Superior temporal gyrus (tissue), 1 donor: ENCODE results near the gene ABCC12.
"Not testable (repeated sequence)": the region's sequence is repeated elsewhere in the genome, so short reads cannot be mapped to it uniquely, and the experiment has no call there.

ENCODE experiments used
- DNase-seq: peaks from one replicate; pipeline ENCODE4 v3.0.0-alpha.2; 2016; ENCODE audit errors: extremely low spot score

Gene ABCC12

DNA sequence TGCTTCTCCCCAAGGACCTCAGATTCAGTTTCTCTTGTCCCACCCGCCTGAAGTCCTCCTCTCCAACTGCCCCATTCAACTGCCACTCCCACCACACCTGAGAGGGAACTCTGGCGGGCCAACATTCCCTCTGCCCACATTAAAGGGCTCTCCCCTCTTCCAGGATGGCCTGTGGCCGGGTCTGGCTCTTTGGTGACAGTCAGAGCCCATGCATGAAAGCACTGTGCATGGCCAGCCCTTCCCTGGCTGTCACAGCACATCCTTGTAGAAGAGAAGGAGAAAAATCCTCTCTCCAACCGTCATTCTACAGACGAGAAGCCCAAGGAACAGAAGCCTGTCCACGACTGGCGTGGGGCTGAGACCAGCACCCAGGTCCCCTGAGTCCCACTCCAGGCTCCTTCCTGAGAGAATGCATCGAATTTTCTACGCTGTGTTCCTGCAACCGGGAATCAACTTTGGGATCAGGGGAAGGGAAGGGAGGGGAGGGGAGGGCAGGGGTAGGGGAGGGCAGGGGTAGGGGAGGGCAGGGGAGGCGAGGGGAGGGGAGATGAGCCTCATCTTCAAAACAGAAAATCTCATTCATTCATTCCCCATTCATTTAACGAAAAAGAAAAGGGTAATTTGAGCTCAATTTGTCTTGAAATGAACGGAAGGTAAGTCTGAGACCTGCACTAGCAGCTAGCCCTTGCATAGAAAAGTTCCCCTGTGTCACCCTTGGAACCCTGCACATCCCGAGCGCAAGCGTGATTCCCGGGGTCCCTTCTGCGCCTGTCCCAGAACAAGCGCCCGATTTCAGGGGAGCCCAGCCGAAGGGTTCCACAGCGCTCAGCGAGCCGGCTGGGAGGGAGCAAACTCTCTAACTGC is at the start of gene ABCC12:
Gene ABCC12, minus strand, starts transcription at position 68 of the 864 bp plus-strand sequence. CDS start 9,569 bp downstream, outside the sequence.
- DNase-seq, result no peak

DNA sequence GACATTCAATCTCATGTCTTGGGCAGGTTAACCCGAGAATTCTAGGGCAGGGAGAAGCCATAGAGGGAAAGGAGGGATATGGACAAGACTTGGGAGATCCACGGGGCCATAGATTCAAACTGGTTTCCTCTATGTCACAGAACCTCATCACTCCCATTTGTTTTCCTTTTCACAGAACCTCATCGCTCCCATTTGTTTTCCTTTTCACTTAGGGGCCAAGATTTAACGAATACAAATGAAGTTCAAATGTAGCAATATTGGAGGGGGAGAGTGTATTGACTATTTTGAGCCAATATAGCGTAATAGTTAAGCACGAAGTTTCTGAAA is 49.0 kb upstream of the ABCC12 start:
- DNase-seq, result no peak

DNA sequence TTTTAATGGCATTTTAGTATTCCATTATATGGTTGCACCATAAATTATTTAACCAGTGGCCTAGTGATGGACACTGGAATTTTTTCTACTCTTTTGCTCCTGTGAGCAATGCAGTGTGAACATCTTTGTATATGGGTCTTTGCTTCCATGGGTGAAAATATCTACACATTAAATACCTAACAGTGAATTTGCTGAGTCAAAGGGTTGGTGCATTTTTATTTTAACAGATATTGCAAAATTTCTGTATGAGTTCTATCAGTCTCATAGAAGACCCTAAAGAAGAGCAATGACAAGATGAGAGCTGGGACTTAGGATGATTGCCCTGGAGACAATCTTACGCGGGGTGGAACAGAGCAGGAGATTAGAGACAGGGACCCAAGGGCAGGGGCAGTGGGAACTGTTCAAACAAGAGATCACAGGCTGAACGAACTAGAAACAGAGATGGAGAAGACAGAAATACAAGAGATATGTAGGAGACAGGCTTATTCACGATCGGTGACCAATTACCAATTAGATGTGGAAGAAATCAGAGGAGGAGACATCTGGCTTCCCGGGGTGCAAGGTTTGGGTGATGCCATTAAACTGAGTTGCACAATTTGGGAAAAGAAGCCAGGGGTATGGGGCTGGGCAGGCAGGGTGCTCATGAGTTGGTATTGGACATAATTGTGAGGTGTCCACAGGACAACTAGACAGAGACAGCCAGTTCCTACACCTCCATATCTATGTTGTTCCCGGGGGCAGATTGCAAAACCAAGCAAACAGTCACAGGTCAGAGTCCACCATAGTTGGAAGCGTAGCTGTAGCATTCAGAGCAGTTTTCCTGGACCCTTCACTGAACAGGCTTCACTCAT is 48.4 kb upstream of the ABCC12 start:
- no peak for DNase-seq

DNA sequence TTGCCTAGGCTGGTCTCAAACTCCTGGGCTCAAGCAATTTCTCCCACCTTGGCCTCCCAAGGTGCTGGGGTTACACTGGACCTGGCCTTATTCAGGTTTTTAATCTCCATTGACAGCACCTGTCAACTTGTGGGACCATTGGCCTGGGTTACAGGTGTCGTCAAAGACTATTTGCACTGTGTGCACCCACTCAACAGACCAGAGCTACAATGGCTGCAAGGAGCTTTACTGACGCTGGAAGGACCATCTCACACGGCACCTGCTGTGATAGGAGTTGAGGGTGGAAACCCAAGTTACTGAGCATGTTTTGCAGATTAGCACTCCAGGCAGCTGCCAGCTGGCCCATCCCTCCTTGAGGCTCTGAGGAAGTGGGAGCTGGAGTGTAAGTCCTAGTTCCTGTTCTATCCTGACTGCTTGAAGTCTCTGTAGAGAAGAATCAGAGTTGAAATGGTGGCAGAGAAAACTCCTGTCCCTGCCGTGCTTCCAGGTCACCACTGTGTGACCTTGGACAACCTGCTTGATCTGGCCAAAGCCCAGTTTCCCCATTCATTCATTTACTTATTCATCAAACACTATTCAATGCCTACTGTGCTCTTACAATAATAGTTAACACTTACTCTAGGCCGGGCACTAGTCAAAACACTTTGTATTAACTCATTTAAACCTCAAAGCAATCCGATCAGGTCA is 45.9 kb upstream of the ABCC12 start:
- no peak for DNase-seq

DNA sequence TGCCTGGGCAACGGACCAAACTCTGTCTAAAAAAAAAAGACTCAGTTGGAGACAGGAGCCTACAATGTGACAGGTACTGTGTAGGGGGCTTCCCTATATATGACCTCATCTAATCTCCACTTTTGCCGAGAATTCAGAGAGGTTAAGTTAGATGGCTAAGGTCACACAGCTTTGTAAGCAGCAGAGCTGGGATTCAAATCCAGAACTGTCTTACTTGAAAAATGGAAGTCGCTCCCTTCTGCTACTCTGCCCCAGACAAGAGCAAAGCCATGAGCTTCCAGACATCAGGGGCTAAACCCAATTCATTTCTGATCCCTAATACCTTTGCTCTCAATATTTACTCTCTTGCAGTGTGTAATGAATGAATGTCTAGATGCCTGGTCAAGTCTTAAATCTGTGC is 41.5 kb upstream of the ABCC12 start:
- no peak for DNase-seq

DNA sequence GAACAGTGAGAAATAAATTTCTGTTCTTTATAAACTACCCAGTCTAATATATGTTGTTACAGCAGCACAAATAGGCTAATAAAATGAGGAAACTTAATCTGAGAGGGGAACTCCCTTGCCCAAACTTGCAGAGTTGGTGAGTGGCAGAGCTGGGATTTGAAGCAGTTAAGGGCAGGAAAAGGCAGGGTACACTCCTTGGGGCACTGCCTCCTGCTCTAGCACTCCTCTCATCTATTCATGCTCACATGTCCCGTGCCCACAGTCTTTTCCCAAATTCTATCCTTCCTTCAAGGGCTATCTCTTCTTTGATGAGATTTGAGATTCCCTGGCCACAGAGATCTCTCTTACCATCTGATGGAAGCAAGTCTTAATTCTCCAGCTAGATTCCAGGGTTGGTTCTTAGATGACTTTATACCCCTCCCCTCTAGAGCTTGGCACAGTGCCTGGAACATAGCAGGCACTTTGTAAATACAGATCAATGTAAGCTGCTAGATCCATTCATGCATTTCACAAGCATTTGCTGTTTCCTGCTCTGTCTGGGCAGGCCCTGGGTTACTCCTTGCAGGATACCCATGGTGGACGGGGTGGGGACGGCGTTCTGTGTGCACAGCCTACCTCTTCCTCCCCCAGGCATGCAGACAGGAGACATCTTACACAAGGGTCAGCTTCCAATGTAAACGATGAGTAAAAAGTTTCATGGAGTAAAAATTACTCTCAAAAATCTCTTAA is 39.2 kb upstream of the ABCC12 start:
- DNase-seq, result no peak

DNA sequence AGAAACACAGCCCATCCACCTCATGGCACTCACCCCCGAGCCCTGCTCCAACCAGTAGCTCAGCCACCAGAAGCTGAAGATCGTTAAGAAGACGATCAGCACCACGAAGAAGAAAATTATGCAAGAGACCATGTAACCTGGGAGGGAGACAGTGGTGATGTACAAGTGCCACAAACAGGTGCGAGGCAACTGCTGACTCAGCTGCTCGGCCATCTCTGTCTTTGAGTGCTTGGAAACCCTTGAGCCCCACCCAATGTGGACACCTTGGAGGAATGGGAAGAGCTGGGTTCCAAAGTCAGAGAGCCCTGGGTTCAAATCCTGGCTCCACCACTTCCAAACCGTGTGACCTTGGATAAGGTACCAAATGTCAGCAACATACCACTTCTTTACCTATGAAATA is 38.1 kb upstream of the ABCC12 start:
- DNase-seq, result no peak

DNA sequence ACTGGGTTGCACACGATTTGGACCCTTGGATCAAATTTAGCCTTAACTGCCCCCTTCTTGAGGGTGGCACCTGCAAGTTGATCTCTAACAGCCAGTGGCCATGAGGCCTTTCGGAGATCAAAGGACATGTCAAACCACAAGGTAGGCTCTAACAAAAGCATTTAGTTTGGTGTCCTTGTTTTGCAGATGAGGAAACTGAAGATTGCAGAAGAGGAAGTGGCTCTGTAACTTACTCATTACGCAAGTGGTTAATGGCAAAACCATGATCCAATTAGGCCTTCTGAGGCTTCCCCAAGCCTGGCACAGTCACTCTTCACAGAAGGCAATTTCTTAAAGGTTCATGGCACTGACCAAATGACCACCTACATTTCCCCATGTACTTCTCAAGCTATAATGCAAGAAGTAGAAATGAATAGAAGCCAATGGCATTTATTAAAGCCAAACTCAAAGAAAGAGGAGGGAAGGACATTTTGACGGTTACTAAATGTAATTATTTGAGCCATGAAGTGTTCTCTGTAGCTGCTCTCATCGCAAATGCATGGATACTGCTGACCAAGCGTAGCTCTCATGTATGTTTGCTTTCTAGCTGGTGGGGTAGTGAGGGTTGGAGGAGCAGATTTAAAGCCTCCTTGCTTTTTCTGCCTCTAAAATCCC is 32.8 kb upstream of the ABCC12 start:
- DNase-seq, result no peak

DNA sequence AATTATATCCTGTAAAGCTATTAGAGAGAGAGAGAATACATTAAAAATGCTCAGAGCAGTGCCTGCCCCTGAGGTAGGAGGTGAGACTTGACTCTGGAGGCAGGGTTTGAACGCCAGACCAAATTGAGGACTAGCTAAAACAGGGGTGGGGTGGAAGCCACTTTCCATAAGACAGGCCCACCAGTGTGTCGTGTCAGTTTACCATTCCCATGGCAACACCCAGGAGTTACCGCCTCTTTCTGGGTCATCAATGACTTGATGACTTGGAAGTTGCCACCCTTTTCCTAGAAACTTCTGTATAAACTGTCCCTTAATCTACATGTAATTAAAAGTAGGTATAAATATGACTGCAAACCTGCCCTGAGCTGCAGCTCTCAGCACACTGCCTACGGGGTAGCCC is 32.0 kb upstream of the ABCC12 start:
- DNase-seq, result no peak

DNA sequence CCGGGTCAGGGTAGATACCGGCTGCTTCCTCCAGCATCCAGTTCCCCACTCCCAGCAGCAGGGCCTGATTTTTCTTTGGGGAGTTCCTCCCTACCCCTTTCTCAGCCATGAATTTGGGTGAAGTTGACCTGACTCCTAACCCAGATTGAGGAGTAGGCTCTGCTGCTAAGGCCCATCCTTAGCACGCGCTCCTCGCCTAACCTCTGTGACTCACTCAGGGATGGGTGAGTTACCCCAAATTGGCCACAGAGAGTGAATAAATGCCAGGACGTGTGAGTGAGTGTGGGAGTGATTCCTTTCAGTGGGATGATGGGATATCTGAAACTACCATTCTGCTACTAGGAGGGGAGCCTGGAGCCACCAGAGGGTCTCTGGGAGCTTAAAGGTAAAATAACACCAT is 28.9 kb upstream of the ABCC12 start:
- DNase-seq, result no peak

DNA sequence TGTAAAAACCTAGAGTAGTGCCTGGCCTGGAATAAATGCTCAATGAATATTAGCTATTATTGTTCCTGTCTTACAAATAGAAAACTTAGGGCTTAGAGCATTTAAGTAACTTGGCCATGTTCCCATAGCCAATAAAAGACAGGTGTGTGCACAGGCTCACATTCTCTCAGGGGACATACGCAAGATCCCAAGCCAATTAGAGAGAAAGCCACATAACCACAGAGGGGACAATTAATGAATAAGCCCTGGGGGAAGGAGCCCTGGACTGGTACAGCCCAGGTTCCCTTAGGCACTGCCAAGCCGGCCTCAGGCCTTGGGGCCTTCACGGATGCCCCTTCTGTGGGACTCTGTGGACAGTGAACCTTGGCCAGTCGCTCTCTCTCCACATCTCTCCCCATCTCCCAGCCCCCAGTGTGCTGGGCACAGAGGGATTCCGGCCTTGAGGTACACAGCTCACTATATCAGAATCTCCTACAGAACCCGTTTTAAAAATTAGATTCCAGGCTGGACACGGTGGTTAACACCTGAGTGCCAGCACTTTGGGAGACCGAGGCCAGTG is 27.3 kb upstream of the ABCC12 start:
- DNase-seq, result no peak

DNA sequence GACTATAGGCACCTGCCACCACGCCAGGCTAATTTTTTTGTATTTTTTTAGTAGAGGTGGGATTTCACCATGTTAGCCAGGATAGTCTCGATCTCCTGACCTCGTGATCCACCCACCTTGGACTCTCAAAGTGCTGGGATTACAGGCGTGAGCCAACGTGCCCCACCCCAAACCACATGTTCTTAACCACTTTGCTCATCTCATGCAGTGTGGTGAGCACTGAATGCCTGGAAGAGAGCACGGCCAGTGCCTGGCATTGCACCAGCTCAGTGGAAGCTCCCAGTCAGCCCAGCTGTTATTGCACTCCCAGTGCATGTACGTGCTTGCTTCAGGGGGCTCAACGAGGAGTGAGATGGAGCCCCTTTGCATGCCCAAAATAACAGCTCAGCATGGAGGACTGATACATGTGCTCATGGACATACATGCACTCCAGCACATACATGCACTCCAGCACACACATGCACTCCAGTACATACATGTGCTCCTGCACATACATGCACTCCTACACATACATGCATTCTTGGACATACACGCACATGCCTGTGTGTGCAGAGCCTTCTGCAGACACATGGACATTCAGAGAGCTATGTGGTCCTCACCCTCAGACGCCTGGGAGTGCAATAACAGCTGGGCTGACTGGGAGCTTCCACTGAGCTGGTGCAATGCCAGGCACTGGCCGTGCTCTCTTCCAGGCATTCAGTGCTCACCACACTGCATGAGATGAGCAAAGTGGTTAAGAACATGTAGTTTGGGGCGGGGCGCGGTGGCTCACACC is 26.1 kb upstream of the ABCC12 start:
- DNase-seq, result not testable (repeated sequence)

DNA sequence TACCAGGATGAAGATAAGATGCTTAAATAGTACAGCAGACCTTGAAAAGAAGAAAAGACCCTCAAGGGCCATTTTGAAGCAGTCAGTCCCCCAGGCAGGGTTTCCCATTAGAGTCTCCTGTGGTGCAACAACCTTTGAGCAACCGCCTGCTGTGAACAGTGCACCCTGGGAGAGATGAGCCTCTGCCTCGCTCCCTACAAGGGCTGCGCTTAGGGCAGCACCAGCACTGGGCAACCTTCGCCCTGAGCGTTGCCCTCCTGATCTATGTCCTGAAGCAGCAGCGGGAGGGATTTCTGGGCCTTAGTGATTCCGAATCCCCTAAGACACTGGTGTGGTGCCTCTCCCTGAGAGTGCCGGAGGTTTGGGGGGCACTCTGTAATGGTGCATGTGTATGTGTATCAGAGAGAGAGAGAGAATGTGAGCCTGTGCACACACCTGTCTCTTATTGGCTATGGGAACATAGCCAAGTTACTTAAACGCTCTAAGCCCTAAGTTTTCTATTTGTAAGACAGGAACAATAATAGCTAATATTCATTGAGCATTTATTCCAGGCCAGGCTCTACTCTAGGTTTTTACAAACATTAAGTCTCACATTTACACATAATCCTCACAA is 25.2 kb upstream of the ABCC12 start:
- no peak for DNase-seq

DNA sequence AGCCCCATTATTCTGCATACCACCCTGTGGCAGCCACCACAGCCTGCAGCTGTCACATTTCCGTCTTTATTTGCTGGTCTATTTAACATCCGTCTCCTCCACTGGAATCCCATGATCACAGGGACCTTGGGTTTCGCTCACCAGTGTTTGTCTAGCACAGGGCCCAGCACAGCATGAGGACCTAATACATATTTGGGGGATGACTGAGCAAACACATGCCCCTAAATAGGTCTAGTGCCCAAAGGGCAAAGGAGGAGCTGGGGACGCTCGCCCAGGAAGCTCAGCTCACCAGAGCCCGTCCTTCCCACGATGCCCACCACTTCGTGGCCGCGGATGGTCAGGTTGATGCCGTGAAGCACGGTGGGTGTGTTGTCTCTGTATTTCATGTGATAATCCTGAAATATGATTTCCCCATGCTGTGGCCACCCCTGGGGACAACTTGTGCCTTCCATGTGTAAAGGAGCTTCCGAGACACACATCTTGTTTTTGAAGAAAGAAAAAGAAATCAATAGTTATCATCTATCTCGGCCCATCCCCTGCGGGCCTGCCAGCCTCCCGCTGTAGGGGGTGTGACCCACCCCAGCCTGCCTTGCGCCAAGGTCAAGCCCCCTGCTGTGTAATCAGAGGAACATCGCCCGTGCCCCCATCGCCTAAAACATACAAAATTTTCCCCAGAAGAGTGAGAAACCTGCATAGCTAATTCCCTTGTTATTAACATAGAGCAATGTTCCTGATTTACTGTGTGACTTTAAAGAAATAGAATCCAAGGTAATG is 21.0 kb upstream of the ABCC12 start:
- no peak for DNase-seq

DNA sequence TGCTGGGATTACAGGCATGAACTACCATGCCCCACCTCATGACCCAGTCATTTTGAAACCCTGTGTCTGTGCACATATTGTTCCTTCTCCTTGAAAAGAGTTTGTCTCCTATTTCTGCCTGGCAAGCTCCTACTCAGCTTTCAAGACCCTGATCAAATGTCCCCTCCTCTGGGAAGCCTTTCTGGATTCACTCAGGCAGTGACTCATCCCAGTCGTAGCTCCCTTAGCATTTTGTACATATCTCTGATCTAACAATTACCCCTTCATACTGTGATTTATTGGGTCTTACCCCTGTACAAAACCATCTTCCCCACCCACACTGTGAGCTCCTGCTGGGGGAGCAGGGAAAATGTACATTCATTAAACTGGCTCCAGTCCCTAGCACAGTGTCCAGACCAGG is 18.1 kb upstream of the ABCC12 start:
- no peak for DNase-seq

DNA sequence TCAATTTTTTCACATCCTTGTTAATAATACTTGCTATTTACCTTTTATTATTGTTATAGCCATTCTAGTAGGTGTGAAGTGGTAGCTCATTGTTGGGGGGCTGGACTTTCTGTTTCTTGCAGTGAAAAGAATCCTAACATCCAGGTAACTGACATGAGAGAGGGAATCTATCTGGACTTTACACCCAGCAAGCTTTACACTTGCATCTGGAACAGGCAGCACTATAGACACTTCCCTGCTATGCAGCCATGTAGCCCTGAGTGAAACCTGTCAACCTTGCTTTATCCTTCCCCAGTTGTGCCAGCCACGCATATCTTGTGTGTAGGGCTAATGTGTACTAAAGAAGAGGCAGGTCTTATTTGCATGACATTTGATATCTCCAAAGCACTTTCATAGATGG is 16.9 kb upstream of the ABCC12 start:
- no peak for DNase-seq

DNA sequence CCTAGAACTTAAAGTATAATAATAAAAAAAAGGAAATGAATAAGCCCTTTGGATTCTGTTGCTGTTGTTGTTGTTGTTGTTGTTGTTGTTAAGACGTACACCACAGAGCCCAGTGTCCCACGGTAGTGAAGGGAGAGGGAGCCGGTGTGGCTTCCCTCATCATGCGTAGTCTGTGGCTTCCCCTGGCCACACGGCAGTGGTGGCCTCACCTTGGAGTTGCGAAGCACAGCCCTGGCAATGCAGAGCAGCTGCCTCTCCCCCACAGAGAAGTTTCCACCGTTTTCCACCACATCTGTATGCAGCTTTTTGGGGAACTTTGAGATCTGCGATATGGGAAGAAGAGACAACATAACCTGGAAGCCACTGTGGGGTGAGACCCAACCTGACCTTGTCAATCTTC is 14.1 kb upstream of the ABCC12 start:
- DNase-seq, result no peak

DNA sequence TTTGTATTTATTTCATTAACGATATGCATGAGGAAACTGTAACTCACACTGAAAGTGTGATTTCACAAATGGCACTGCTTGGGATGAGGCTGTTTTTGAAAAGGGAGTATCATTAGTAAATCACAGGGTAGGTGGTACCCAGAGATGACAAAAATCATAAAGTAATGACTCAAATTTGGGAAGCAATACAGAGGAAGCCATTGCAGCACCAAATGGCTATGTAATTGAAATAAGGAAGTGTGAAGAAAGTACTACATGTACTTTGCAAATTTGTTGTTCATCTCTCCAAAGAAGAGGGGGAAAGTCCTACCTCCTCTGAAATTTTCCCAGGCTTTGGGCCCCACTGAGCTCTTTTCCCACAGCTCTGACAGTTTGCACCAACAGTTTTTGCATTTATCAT is 12.3 kb upstream of the ABCC12 start:
- DNase-seq, result no peak

DNA sequence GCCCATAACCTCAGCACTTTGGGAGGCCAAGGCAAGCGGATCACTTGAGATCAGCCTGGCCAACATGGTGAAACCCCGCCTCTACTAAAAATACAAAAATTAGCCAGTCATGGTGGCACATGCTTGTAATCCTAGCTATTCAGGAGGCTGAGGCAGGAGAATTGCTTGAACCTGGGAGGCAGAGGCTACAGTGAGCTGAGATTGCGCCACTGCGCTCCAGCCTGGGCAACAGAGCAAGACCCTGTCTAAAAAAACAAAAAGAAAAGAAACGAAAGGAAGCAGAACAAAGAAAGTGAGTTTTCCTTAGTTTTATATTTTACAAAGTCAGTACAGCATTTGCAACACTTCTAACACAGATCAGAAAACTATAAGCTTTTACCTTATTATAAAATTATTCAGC is 10.8 kb upstream of the ABCC12 start:
- not testable (repeated sequence) for DNase-seq
